Left kidney (tissue), 2 donors: Measurements from ENCODE around the gene REEP5. TPM values are rescaled to one million over a fixed set of nuclear protein-coding genes. Genes with fewer than 3 reads are reported as not detected.
A peak's percentile ranks its signal among the peaks of the same experiment; 100 is the strongest.
"Not testable (repeated sequence)": the region's sequence is repeated elsewhere in the genome, so short reads cannot be mapped to it uniquely, and the experiment has no call there.

Experiments used
- DNase-seq: peaks from one replicate; pipeline ENCODE4 v3.0.0-alpha.2; 2013
- polyA plus RNA-seq: library from polyadenylated mRNA; unstranded; fragments of 120-200 nt; gene quantifications from one replicate; pipeline ENCODE4 v1.2.1, GENCODE V29; 2013; ENCODE audit not compliant: insufficient read length

The REEP5 gene
- polyA plus RNA-seq, 1 donor = 109 TPM

GRCh38 chr5:112892776-112893175 is 29.3 kb downstream of the REEP5 start:
- DNase-seq = no peak

DNA sequence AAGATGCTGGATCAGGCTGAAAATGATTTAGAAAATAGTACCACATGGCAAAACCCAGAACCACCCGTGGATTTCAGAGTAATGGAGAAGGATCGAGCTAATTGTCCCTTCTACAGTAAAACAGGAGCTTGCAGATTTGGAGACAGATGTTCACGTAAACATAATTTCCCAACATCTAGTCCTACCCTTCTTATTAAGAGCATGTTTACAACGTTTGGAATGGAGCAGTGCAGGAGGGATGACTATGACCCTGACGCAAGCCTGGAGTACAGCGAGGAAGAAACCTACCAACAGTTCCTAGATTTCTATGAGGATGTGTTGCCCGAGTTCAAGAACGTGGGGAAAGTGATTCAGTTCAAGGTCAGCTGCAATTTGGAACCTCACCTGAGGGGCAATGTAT is 30.0 kb downstream of the REEP5 start:
- DNase-seq = not testable (repeated sequence)

DNA sequence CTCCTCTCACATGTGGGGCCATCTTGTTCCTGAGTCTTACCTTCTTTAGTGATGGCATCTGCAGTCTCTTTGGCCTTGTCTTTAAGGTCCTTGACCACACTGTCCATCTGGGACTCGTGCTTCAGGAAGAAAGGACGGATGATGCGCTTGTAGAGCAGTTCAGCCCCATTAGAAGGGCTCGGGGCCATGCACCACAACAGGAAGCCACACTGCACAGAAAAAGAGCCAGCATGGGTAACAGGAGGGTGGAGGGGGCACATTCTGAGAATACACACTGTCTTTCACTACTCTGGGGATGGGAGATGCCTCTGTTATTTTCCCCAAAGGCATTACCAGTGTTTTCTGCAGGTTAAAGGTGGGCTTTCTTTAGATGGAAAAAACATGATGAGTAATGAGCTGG is 35.1 kb downstream of the REEP5 start:
- no peak for DNase-seq

DNA sequence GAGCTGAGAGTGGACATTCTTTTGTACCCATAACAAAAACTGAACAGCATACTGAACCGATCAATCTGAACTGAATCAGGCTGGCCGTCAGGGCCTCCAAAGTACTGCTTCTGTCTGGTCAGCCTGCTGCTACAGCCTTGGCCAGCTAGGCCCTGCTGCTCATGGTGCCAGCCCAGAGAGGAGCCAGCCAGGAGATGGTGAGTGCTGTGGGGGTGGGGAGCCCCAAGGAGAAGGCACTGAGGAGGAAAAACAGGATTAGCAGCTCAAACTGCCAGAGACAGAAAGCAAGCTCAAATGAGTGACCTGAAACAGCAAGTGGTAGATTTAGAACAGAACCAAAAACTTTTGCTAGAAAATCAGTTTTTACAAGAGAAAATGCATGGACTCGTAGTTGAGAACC is 37.0 kb downstream of the REEP5 start:
- DNase-seq = no peak

DNA sequence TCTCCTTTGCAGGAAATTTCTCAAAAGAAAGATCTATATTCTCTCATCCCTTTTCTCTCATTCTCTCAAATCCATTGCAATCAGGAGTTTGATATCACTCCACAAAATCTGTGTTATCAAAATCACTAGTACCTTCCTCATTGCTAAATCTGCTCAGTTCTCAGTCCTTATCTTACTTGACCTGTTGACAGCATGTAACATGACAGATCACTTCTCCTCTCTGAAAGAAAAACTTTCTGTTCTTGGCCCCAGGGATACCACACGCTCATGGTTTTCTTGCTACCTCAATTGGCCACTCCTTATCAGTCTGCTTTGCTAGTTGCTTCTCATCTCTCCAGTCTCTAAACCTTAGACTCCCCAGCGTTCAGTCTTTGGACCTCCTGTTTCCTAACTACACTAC is 38.8 kb downstream of the REEP5 start:
- no peak for DNase-seq

- no peak for DNase-seq
These were observed 41.6 kb downstream of the REEP5 start for GRCh38 chr5:112880219-112880964.

DNA sequence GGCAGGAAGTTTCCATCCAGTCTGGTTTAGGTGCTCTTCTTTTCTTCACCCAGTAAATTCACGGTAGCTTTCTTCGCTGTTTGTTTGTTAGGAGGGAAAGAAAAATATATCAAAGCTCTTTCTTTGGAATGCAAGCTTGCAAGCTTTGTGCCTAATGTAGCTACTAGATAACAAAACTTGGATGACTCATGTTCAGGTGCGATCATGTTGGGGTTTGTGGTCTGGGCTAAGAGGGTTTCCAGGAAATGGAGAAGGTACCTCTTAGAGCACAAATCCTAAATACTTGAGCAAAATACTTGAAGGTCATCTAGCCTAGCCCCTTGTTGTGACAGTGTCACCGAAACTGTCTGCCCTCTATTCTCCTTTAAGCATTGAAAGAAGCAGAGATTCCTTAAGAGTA is 43.3 kb downstream of the REEP5 start:
- no peak for DNase-seq

DNA sequence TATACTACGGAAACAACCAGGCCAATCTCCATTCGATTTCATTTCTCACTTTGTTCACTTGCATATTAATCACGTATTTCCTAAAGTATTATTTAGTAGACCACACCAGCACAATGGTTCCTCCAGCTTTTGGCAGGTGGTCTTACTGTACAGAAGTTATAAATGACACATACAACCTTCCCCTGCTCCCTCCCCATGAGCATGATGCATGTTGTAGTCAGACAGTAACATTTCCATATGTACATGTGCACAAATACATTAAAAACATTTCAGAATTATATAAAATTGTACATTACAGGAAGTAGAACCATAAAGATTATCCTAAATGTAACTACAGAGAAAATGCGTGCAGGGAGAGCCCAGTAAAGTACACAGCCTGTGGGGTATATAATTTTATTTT is 43.9 kb downstream of the REEP5 start:
- no peak for DNase-seq

- no peak for DNase-seq
These were observed 45.7 kb downstream of the REEP5 start for GRCh38 chr5:112876362-112876761.

- DNase-seq = no peak
These were observed 51.1 kb downstream of the REEP5 start for GRCh38 chr5:112870966-112871365.

GRCh38 chr5:112869948-112870347 is 52.1 kb downstream of the REEP5 start:
- no peak for DNase-seq

DNA sequence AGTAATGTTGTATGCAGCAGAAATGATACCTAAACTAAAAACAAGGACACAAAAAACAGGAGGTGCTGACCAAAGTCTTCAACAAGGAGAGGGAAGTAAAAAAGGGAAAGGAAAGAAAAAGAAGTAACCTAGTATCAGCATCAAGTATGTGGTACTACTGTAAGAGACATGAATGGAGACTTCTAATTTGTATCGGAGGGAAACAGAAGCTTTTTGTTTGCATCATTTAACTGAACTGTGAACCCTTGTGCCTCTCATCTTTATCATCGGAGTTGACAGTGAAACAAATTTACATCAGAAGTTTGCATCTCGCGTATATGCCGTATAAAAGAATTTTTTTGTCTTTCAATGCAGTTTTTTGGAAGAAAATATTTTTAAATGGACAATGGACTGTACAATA is 54.6 kb downstream of the REEP5 start:
- DNase-seq = no peak

- no peak for DNase-seq
These were observed 55.3 kb downstream of the REEP5 start for GRCh38 chr5:112866739-112867138.

- DNase-seq = no peak
These were observed 56.9 kb downstream of the REEP5 start for GRCh38 chr5:112865128-112865527.

DNA sequence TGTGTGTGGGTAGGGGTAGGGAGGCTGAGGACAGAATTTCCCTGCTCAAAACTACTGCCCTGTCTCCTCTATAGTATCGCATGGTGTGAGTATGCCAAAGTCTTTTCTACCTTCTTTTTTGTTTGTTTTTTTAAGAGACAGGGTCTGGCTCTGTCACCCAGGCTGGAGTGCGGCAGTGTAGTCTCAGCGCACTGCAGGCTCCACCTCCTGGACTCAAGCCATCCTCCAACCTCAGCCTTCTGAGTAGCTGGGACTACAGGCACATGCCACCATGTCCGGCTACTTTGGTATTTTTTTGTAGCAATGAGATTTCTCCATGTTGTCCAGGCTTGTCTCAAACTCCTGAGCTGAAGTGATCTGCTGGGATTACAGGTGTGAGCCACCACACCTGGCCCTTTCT is 58.5 kb downstream of the REEP5 start:
- DNase-seq = no peak

DNA sequence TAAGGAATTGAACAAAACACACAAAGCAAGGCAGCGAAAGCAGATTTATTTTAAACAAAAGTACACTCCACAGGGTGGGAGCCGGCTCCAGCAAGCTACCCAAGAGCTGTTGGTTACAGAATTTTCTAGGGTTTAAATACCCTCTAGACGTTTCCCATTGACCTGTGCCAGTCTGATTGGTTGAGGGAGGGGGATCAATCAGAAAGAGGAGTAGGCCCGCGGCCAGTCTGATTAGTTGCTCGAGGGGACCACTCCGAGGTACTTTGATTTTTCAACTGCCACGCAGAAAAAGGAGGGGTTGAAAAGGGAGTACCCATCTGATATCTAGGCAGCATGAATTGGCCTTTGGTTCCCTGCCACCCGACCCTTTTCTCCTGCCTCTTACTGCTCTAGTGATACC is 59.9 kb downstream of the REEP5 start:
- DNase-seq = no peak

DNA sequence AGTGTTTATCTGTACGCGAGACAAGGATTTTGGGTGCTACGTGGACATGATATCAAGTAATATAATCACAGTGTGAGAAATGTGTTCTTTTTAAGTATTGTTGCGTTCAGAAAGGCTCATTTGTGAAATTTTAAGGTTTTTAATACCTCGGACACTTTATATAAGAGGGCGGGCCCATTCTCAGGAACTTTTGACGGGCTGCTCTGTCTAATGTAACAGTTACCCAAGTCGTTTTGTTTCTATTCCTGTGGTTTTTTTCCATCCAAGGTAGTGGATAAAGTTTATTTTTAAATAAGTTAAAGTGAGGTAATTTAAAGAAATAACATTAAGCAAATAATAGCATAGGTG is 60.4 kb downstream of the REEP5 start:
- no peak for DNase-seq

- peak; percentile 96 for DNase-seq
These were observed 60.9 kb downstream of the REEP5 start, which contains the start of gene SRP19 for GRCh38 chr5:112860929-112861637. Gene SRP19 (plus strand): TSS chr5:112861287. CDS start chr5:112861377, 90 bp downstream.

- DNase-seq = not testable (repeated sequence)
These were observed 61.5 kb downstream of the REEP5 start for GRCh38 chr5:112860571-112860928.

DNA sequence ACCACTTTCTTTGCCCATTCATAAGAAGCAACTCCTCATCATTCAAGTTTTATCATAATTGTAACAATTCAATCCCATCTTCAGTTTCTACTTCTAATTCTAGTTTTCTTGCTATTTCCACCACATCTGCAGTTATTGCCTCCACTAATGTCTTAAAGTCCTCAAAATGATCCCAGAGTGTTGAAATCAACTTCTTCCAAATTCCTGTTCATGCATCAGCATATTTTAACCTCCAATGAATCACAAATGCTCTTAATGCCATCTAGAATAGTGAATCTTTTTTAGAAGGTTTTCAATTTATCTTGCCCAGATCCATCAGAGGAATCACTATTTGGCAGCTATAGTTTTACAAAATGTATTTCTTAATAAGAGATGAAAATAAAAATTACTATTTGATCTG is 64.2 kb downstream of the REEP5 start:
- no peak for DNase-seq

GRCh38 chr5:112854651-112855050 is 67.4 kb downstream of the REEP5 start:
- DNase-seq = no peak

GRCh38 chr5:112849912-112850311 is 72.1 kb downstream of the REEP5 start:
- no peak for DNase-seq

DNA sequence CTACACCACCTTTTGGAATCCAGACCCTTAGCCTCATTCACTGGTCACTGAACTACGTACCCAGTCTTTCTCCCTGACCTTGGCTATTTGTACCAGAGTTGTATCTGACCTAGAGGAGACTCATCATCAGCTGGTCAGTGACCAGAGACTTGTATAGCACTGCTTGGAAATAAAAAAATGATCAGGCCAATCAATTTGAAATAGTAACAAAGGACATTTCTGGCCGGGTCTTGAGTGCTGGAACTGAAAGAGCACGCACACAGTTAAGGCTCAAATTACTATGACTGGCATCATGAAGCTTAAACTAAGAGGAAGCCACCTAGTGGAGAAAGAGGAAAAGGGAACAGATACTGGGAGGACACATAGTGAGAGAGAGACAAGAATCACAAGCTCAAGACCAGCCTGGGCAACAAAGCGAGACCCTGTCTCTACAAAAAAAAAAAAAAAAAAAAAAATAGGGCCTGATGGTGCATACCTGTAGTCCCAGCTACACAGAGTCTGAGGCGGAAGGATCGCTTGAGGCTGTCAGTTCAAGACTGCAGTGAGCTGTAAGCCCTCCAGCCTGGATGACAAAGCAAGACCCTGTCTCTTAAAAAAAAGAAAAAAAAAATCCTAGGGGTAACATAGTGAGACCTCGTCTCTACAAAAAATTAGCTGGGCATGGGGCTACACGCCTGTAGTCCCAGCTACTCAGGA is 73.8 kb downstream of the REEP5 start:
- peak; percentile 55 for DNase-seq
